ENCODE measurements around the gene PDZD8.

PDZD8 gene

DNA sequence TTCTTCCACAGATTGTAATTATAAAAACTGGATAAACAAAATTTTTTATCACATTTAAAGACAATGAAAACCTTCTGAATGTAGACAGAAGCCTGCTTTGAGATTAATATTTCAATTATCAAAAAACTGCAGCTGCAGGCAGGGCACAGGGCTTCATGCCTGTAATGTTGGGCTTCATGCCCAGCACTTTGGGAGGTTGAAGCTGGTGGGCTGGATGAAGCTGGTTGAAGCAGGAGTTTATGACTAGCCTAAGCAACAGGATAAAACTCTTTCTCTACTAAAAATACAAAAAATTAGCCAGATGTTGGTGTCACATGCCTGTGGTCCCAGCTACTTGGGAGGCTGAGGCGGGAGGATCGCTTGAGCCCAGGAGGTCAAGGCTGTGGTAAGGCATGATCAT, 41.2 kb downstream of the PDZD8 start:
- H3K9me3 ChIP-seq (ENCODE audit: control insufficient read depth, insufficient read depth, low read length): no peaks in the 10 kb centered on the region
- no peaks in the 10 kb centered on the region for H3K27me3 ChIP-seq (ENCODE audit: control insufficient read depth, low read length)
- no peak overlapping the region for H3K4me2 ChIP-seq (ENCODE audit: low read length)
- peaks cover 23% of the 10 kb centered on the region for H3K36me3 ChIP-seq (ENCODE audit: control insufficient read depth, low read length)
- 0 out of 2 replicates have a peak, but pooled peaks cover 3% of the 10 kb centered on the region for H4K20me1 ChIP-seq (ENCODE audit: control insufficient read depth, insufficient read depth, low read depth, low read length)
- H3K9me2 ChIP-seq (replicated peaks; ENCODE audit: control insufficient read depth, low read length): no peaks in the 10 kb centered on the region
- H3K4me3 ChIP-seq (ENCODE audit: low read length): no peak overlapping the region
- no peaks in the 10 kb centered on the region for H3K4me1 ChIP-seq (ENCODE audit: control insufficient read depth, low read length)
- no peak overlapping the region for H3K27ac ChIP-seq (ENCODE audit: low read depth, low read length)
- TF ChIP-seq, protein P1, sequence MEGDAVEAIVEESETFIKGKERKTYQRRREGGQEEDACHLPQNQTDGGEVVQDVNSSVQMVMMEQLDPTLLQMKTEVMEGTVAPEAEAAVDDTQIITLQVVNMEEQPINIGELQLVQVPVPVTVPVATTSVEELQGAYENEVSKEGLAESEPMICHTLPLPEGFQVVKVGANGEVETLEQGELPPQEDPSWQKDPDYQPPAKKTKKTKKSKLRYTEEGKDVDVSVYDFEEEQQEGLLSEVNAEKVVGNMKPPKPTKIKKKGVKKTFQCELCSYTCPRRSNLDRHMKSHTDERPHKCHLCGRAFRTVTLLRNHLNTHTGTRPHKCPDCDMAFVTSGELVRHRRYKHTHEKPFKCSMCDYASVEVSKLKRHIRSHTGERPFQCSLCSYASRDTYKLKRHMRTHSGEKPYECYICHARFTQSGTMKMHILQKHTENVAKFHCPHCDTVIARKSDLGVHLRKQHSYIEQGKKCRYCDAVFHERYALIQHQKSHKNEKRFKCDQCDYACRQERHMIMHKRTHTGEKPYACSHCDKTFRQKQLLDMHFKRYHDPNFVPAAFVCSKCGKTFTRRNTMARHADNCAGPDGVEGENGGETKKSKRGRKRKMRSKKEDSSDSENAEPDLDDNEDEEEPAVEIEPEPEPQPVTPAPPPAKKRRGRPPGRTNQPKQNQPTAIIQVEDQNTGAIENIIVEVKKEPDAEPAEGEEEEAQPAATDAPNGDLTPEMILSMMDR (IDR thresholded peaks at IDR 0.05; ENCODE audit: low read depth, low read length, poor library complexity, severe bottlenecking): no peak
- TF ChIP-seq EZH2phosphoT487 (IDR thresholded peaks at IDR 0.05; ENCODE audit: borderline replicate concordance, low read length): no peak
- H3F3A ChIP-seq (ENCODE audit: control insufficient read depth, insufficient read depth): no peaks in the 10 kb centered on the region
- peaks cover 48% of the 10 kb centered on the region for H3K79me2 ChIP-seq (ENCODE audit: control insufficient read depth, low read length)

DNA sequence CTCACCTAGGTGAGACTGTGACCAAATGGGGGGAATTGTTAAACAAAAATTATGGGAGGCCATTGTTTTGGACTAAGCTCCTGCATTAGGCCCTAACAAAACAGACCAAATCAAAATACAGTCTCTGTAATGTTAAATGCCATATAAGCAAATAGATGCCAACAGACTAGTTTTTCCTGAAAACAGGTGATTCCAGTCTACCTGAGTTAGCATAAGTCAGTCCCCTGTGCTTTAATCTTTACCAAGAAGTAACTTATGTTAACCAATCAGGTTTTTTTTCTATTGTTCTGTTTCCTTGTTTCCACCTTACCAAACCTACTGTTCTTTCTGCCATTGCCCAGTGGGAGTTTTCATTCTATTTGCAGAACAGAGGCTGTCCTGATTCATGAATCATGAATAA, 48.0 kb downstream of the PDZD8 start:
- no peak overlapping the region for H3K4me3 ChIP-seq (ENCODE audit: low read length)
- H3K4me2 ChIP-seq (ENCODE audit: low read length): no peak overlapping the region
- H3F3A ChIP-seq (ENCODE audit: control insufficient read depth, insufficient read depth): no peaks in the 10 kb centered on the region
- no peaks in the 10 kb centered on the region for H3K27me3 ChIP-seq (ENCODE audit: control insufficient read depth, low read length)
- no peak for TF ChIP-seq EZH2phosphoT487 (IDR thresholded peaks at IDR 0.05; ENCODE audit: borderline replicate concordance, low read length)
- TF ChIP-seq, protein P1 (IDR thresholded peaks at IDR 0.05; ENCODE audit: low read depth, low read length, poor library complexity, severe bottlenecking): no peak
- H3K9me3 ChIP-seq (ENCODE audit: control insufficient read depth, insufficient read depth, low read length): no peaks in the 10 kb centered on the region
- H4K20me1 ChIP-seq (ENCODE audit: control insufficient read depth, insufficient read depth, low read depth, low read length): no peaks in the 10 kb centered on the region
- H3K36me3 ChIP-seq (ENCODE audit: control insufficient read depth, low read length): peaks cover 7% of the 10 kb centered on the region; the same call in 1 of the 2 replicates
- H3K4me1 ChIP-seq (ENCODE audit: control insufficient read depth, low read length): no peaks in the 10 kb centered on the region
- H3K9me2 ChIP-seq (replicated peaks; ENCODE audit: control insufficient read depth, low read length): no peaks in the 10 kb centered on the region
- H3K27ac ChIP-seq (ENCODE audit: low read depth, low read length): no peak overlapping the region
- peaks cover 31% of the 10 kb centered on the region for H3K79me2 ChIP-seq (ENCODE audit: control insufficient read depth, low read length)

DNA sequence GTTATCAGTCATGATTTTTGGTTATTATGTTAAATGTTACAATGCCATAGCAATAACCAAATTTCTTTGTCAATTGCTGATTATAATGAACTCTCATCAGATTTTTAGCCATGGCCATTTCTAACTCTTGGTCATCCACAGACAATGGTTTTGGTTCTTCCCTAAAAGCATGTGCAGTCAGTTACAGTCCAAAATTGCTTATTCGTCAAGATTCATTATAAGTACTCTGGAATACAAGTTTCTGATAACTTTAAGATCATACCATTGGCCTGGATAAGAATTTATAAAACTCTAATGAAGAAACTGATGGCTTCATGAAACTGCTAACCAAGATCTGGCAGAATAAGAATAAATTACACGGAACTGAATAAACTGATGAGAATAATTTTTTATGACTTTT, 50.9 kb downstream of the PDZD8 start:
- Histone ChIP-seq H3K4me1 (ENCODE audit: control insufficient read depth, low read length) (no peaks in the 10 kb centered on the region), H3K4me3 (ENCODE audit: low read length) (no peak overlapping the region), H3K79me2 (ENCODE audit: control insufficient read depth, low read length) (peaks cover 27% of the 10 kb centered on the region), H3K36me3 (ENCODE audit: control insufficient read depth, low read length) (peaks cover 5% of the 10 kb centered on the region; the same call in 1 of the 2 replicates), H3K9me3 (ENCODE audit: control insufficient read depth, insufficient read depth, low read length) (no peaks in the 10 kb centered on the region), H4K20me1 (ENCODE audit: control insufficient read depth, insufficient read depth, low read depth, low read length) (peaks cover 5% of the 10 kb centered on the region; the same call in 1 of the 2 replicates), H3K27ac (ENCODE audit: low read depth, low read length) (no peak overlapping the region), H3F3A (ENCODE audit: control insufficient read depth, insufficient read depth) (0 out of 2 replicates have a peak, but pooled peaks cover 7% of the 10 kb centered on the region), H3K9me2 (replicated peaks; ENCODE audit: control insufficient read depth, low read length) (no peaks in the 10 kb centered on the region), H3K4me2 (ENCODE audit: low read length) (no peak overlapping the region), H3K27me3 (ENCODE audit: control insufficient read depth, low read length) (no peaks in the 10 kb centered on the region)
- TF ChIP-seq EZH2phosphoT487 (IDR thresholded peaks at IDR 0.05; ENCODE audit: borderline replicate concordance, low read length): no peak
- TF ChIP-seq, protein P1 (IDR thresholded peaks at IDR 0.05; ENCODE audit: low read depth, low read length, poor library complexity, severe bottlenecking): no peak

Data from DOHH2 (cell line).